ENCODE results near the gene LEMD3. TPM values are rescaled to one million over a fixed set of nuclear protein-coding genes. Genes with fewer than 3 reads are reported as not detected.

Gene LEMD3
- polyA plus RNA-seq, 2 of the 4 experiments (the other 2 are of a cell fraction): 12.3 to 17.8 TPM

DNA sequence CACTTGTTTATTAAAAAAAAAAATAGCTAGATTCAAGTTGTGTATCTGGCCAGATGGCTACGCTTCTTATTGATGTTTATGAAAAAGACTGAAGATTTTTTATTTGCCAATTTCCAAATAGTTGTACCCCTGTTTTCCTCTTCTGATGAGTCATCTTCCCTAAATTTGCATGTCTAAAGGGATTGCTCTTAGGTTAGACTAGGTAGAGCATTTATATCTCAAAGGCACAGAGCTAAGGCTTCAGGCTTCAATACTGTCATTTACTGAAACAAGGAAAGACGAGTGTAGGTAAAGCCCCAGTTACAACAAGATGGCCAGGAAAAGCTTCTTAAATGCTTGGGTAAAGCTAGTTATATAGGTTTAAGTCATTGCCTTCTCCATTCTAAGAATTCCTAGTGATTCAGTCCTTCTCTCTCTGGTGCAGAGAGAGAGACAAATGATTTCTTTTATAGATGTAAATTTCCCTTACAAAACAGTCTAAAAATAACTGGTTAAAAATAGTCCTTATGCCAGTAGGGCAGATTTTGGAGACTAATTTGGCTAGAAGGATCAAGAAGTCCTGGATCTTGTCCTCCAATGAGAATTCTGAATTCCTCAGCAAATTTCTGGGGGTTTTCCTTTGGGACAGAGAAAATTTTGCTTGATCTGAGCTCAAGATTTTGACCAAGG lies 26.1 kb downstream of the LEMD3 start:
- ChIA-PET CTCF (interaction anchor here (1.0 kb wide), 1 partner anchor 23 kb away, joined by 4 read pairs; no protein-coding TSS in a partner anchor), POLR2A (interaction anchor here (0.6 kb wide), 1 partner anchor 26 kb away, joined by 3 read pairs; the partner anchor contains the start of gene LEMD3)
- Histone ChIP-seq H3K27ac (no peak overlapping the region), H3K4me1 (0 out of 3 replicates have a peak, but pooled peaks cover 7% of the 10 kb centered on the region), H3K9me3 (no peaks in the 10 kb centered on the region), H3K4me2 (no peak overlapping the region), H3K4me3 (no peak overlapping the region)
- TF ChIP-seq, protein P1, sequence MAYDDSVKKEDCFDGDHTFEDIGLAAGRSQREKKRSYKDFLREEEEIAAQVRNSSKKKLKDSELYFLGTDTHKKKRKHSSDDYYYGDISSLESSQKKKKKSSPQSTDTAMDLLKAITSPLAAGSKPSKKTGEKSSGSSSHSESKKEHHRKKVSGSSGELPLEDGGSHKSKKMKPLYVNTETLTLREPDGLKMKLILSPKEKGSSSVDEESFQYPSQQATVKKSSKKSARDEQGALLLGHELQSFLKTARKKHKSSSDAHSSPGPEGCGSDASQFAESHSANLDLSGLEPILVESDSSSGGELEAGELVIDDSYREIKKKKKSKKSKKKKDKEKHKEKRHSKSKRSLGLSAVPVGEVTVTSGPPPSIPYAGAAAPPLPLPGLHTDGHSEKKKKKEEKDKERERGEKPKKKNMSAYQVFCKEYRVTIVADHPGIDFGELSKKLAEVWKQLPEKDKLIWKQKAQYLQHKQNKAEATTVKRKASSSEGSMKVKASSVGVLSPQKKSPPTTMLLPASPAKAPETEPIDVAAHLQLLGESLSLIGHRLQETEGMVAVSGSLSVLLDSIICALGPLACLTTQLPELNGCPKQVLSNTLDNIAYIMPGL (CRISPR knock-in tag; IDR thresholded peaks at IDR 0.05; ENCODE audit: borderline replicate concordance): no peak
- TF ChIP-seq FOSL2 (IDR thresholded peaks at IDR 0.05): no peak
- TF ChIP-seq FOSL2 (CRISPR knock-in tag; IDR thresholded peaks at IDR 0.05): peak; percentile 50
- DNase-seq (ENCODE audit: low read depth in 1 of 2, low spot score in 1 of 2) (no peak), FAIRE-seq (no peak), ATAC-seq (no peak)
- 94% methylated on average over 2 of the region's 2 CpGs for WGBS (ENCODE audit: missing lambda C conversion rate)

DNA sequence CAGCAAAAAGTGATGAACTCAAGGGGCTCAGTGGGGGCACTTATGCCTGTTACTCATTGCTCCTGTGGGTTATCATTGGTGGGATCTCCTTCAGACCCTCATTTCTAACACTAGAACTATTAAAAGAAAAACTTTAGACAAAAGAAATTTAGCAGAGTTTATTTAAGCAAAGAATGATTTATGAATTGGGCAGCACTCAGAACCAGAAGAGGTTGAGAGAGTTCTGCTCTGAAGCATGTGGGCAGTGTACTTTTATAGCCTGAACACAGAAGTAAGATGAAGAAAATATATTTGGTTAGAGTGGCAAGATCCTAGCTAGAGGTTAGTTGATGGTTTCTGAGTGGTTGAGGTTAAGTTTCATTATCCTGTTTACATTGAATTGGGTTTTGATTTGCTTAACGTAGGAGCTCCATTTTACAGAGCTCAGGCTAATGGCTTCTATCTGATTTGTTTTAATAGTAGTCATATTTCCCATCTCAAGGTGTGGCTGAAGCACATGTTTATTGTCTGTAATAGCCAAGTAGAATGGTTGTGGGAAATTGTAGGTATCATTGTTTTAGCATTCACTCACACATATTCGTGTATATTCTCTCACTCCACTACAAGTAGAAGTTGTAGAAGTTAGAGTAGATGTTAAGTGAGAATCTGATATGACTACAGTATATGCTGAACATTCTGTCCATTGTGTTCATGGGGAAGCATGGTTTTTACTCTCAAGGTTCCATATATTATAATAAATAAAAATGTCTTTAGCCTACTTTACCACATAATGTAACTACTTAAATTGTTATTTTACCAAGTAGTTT lies 27.6 kb downstream of the LEMD3 start:
- ATAC-seq (no peak), DNase-seq (ENCODE audit: low read depth in 1 of 2, low spot score in 1 of 2) (no peak), FAIRE-seq (no peak)
- ChIA-PET POLR2A (no interaction called here), CTCF (interaction anchor here (1.0 kb wide), 1 partner anchor 22 kb away, joined by 4 read pairs; no protein-coding TSS in a partner anchor)
- H3K9me3 ChIP-seq: no peaks in the 10 kb centered on the region
- H3K4me1 ChIP-seq: 0 out of 3 replicates have a peak, but pooled peaks cover 7% of the 10 kb centered on the region
- WGBS (ENCODE audit: missing lambda C conversion rate): 82% methylated on average over 2 of the region's 2 CpGs
- H3K4me3 ChIP-seq: no peak overlapping the region
- H3K27ac ChIP-seq: no peak overlapping the region
- no peak overlapping the region for H3K4me2 ChIP-seq
- no peak for TF ChIP-seq RNF2 (IDR thresholded peaks at IDR 0.05; ENCODE audit: borderline replicate concordance, low read depth)
- TF ChIP-seq HES2 (IDR thresholded peaks at IDR 0.05): no peak

DNA sequence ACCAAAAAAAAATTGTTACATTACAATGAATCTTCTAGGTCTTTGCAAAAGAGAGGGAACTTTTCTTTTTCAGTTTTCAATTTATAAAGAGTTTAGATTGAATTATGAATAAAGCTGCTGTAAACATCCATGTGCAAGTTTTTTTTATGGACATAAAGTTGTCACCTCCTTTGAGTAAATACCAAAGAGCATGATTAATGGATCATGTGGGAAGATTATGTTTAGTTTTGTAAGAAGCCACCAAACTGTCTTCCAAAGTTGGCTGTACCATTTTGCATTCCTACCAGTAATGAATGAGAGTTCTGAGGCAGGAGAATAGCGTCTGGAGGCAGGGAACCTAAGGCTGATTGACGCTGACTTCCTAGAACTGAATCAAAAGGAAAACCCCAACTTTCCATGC lies 30.2 kb downstream of the LEMD3 start:
- POLR2A ChIA-PET: no interaction called here
- 0 out of 3 replicates have a peak, but pooled peaks cover 7% of the 10 kb centered on the region for H3K4me1 ChIP-seq
- H3K4me3 ChIP-seq: no peak overlapping the region
- FAIRE-seq (no peak), ATAC-seq (no peak), DNase-seq (ENCODE audit: low read depth in 1 of 2, low spot score in 1 of 2) (no peak)
- no peak for TF ChIP-seq KDM5A (IDR thresholded peaks at IDR 0.05)
- TF ChIP-seq, protein P2, sequence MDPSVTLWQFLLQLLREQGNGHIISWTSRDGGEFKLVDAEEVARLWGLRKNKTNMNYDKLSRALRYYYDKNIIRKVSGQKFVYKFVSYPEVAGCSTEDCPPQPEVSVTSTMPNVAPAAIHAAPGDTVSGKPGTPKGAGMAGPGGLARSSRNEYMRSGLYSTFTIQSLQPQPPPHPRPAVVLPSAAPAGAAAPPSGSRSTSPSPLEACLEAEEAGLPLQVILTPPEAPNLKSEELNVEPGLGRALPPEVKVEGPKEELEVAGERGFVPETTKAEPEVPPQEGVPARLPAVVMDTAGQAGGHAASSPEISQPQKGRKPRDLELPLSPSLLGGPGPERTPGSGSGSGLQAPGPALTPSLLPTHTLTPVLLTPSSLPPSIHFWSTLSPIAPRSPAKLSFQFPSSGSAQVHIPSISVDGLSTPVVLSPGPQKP (IDR thresholded peaks at IDR 0.05; ENCODE audit: low read depth, low read length): no peak
- TF ChIP-seq JUN (IDR thresholded peaks at IDR 0.05): no peak
- TF ChIP-seq NPAS2 (CRISPR knock-in tag; IDR thresholded peaks at IDR 0.05; ENCODE audit: borderline replicate concordance): no peak
- no peak for TF ChIP-seq ZC3H11A (IDR thresholded peaks at IDR 0.05)
- no peak for TF ChIP-seq HEYL (CRISPR knock-in tag; IDR thresholded peaks at IDR 0.05)
- TF ChIP-seq POLR2A (IDR thresholded peaks at IDR 0.05; ENCODE audit: low read length): no peak
- TF ChIP-seq, protein P3, sequence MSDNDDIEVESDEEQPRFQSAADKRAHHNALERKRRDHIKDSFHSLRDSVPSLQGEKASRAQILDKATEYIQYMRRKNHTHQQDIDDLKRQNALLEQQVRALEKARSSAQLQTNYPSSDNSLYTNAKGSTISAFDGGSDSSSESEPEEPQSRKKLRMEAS (IDR thresholded peaks at IDR 0.05): no peak
- TF ChIP-seq, protein P4, sequence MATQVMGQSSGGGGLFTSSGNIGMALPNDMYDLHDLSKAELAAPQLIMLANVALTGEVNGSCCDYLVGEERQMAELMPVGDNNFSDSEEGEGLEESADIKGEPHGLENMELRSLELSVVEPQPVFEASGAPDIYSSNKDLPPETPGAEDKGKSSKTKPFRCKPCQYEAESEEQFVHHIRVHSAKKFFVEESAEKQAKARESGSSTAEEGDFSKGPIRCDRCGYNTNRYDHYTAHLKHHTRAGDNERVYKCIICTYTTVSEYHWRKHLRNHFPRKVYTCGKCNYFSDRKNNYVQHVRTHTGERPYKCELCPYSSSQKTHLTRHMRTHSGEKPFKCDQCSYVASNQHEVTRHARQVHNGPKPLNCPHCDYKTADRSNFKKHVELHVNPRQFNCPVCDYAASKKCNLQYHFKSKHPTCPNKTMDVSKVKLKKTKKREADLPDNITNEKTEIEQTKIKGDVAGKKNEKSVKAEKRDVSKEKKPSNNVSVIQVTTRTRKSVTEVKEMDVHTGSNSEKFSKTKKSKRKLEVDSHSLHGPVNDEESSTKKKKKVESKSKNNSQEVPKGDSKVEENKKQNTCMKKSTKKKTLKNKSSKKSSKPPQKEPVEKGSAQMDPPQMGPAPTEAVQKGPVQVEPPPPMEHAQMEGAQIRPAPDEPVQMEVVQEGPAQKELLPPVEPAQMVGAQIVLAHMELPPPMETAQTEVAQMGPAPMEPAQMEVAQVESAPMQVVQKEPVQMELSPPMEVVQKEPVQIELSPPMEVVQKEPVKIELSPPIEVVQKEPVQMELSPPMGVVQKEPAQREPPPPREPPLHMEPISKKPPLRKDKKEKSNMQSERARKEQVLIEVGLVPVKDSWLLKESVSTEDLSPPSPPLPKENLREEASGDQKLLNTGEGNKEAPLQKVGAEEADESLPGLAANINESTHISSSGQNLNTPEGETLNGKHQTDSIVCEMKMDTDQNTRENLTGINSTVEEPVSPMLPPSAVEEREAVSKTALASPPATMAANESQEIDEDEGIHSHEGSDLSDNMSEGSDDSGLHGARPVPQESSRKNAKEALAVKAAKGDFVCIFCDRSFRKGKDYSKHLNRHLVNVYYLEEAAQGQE (IDR thresholded peaks at IDR 0.05): no peak
- TF ChIP-seq ESRRA (IDR thresholded peaks at IDR 0.05; ENCODE audit: borderline replicate concordance, low read length): no peak
- TF ChIP-seq, protein P5, sequence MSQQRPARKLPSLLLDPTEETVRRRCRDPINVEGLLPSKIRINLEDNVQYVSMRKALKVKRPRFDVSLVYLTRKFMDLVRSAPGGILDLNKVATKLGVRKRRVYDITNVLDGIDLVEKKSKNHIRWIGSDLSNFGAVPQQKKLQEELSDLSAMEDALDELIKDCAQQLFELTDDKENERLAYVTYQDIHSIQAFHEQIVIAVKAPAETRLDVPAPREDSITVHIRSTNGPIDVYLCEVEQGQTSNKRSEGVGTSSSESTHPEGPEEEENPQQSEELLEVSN (IDR thresholded peaks at IDR 0.05; ENCODE audit: borderline replicate concordance, low read depth): no peak
- H3K27ac ChIP-seq: no peak overlapping the region
- no peaks in the 10 kb centered on the region for H3K9me3 ChIP-seq
- WGBS (ENCODE audit: missing lambda C conversion rate): 98% methylated on average over 2 of the region's 2 CpGs
- no peak overlapping the region for H3K4me2 ChIP-seq
- CTCF ChIA-PET: no interaction called here

All from A549 (cell line).